ENCODE data around the gene DNAH6.

Gene DNAH6

GRCh38 chr2:84628486-84628885 is 112.2 kb downstream of the DNAH6 start:
- no peak for DNase-seq (ENCODE audit: extremely low read depth in 1 of 2, low read depth in 1 of 2)

GRCh38 chr2:84629550-84629949 is 113.3 kb downstream of the DNAH6 start:
- DNase-seq (ENCODE audit: extremely low read depth in 1 of 2, low read depth in 1 of 2): no peak

GRCh38 chr2:84631047-84631446 is 114.7 kb downstream of the DNAH6 start:
- DNase-seq (ENCODE audit: extremely low read depth in 1 of 2, low read depth in 1 of 2): no peak

- DNase-seq (ENCODE audit: extremely low read depth in 1 of 2, low read depth in 1 of 2): no peak
These were observed 115.7 kb downstream of the DNAH6 start for GRCh38 chr2:84631985-84632384.

GRCh38 chr2:84636080-84636971 is 120.0 kb downstream of the DNAH6 start:
- DNase-seq (ENCODE audit: extremely low read depth in 1 of 2, low read depth in 1 of 2): no peak

- DNase-seq (ENCODE audit: extremely low read depth in 1 of 2, low read depth in 1 of 2): no peak
These were observed 123.5 kb downstream of the DNAH6 start for GRCh38 chr2:84639751-84640150.

- no peak for DNase-seq (ENCODE audit: extremely low read depth in 1 of 2, low read depth in 1 of 2)
These were observed 124.1 kb downstream of the DNAH6 start for GRCh38 chr2:84640411-84640810.

- DNase-seq (ENCODE audit: extremely low read depth in 1 of 2, low read depth in 1 of 2): no peak
These were observed 124.7 kb downstream of the DNAH6 start for GRCh38 chr2:84641021-84641420.

- no peak for DNase-seq (ENCODE audit: extremely low read depth in 1 of 2, low read depth in 1 of 2)
These were observed 127.7 kb downstream of the DNAH6 start for GRCh38 chr2:84643991-84644390.

- no peak for DNase-seq (ENCODE audit: extremely low read depth in 1 of 2, low read depth in 1 of 2)
These were observed 130.2 kb downstream of the DNAH6 start for GRCh38 chr2:84646514-84646913.

- DNase-seq (ENCODE audit: extremely low read depth in 1 of 2, low read depth in 1 of 2): no peak
These were observed 131.0 kb downstream of the DNAH6 start for GRCh38 chr2:84647267-84647666.

- DNase-seq (ENCODE audit: extremely low read depth in 1 of 2, low read depth in 1 of 2): no peak
These were observed 132.8 kb downstream of the DNAH6 start for GRCh38 chr2:84649058-84649457.

GRCh38 chr2:84649487-84650142 is 133.3 kb downstream of the DNAH6 start:
- DNase-seq (ENCODE audit: extremely low read depth in 1 of 2, low read depth in 1 of 2): no peak

- no peak for DNase-seq (ENCODE audit: extremely low read depth in 1 of 2, low read depth in 1 of 2)
These were observed 136.1 kb downstream of the DNAH6 start for GRCh38 chr2:84652431-84652830.

GRCh38 chr2:84653302-84653701 is 137.0 kb downstream of the DNAH6 start:
- no peak for DNase-seq (ENCODE audit: extremely low read depth in 1 of 2, low read depth in 1 of 2)

GRCh38 chr2:84654414-84654813 is 138.1 kb downstream of the DNAH6 start:
- DNase-seq (ENCODE audit: extremely low read depth in 1 of 2, low read depth in 1 of 2): no peak

GRCh38 chr2:84669122-84669521 is 152.8 kb downstream of the DNAH6 start:
- no peak for DNase-seq (ENCODE audit: extremely low read depth in 1 of 2, low read depth in 1 of 2)

GRCh38 chr2:84674099-84674498 is 157.8 kb downstream of the DNAH6 start:
- DNase-seq (ENCODE audit: extremely low read depth in 1 of 2, low read depth in 1 of 2): no peak

- no peak for DNase-seq (ENCODE audit: extremely low read depth in 1 of 2, low read depth in 1 of 2)
These were observed 158.3 kb downstream of the DNAH6 start for GRCh38 chr2:84674586-84674985.

GRCh38 chr2:84676295-84676694 is 160.0 kb downstream of the DNAH6 start:
- DNase-seq (ENCODE audit: extremely low read depth in 1 of 2, low read depth in 1 of 2): no peak

- no peak for DNase-seq (ENCODE audit: extremely low read depth in 1 of 2, low read depth in 1 of 2)
These were observed 161.9 kb downstream of the DNAH6 start for GRCh38 chr2:84678214-84678613.

- no peak for DNase-seq (ENCODE audit: extremely low read depth in 1 of 2, low read depth in 1 of 2)
These were observed 170.6 kb downstream of the DNAH6 start for GRCh38 chr2:84686783-84687476.

Measured in stimulated activated CD8-positive, alpha-beta memory T cell treated with anti-CD3 and anti-CD28 coated beads, Interleukin-7, amount 100 ng/mL, for 48 hours (primary cell).